Activated naive CD4-positive, alpha-beta T cell treated with anti-CD3 and anti-CD28 coated beads for 36 hours (primary cell): ENCODE measurements around the gene RTKN. TPM values are rescaled to one million over a fixed set of nuclear protein-coding genes. Genes with fewer than 3 reads are reported as not detected.
"Not testable (repeated sequence)": the region's sequence is repeated elsewhere in the genome, so short reads cannot be mapped to it uniquely, and the experiment has no call there.

Experiments used
- CTCF ChIA-PET: fragments of 350-600 bp; sonication (Branson Sonifier 250); formaldehyde crosslinking; loops from one replicate; lab custom pipeline; 2021; ENCODE audit warnings: antibody characterized with exemption; lab: Charles Lee
- DNase-seq: peaks from one replicate; pipeline ENCODE4 v3.0.0-alpha.2; 2020
- H3K27ac Mint-ChIP-seq: one replicate; pipeline ENCODE4 v1.8.0; 2021; ENCODE audit warnings: mild to moderate bottlenecking, mixed read lengths
- H3K27me3 Mint-ChIP-seq: one replicate; pipeline ENCODE4 v1.8.0; 2021; ENCODE audit warnings: low read depth, mixed read lengths
- H3K36me3 Mint-ChIP-seq: one replicate; pipeline ENCODE4 v1.8.0; 2021; ENCODE audit warnings: low read depth, mixed read lengths
- H3K4me1 Mint-ChIP-seq: one replicate; pipeline ENCODE4 v1.8.0; 2021; ENCODE audit warnings: low read depth, mixed read lengths
- H3K4me3 Mint-ChIP-seq: one replicate; pipeline ENCODE4 v1.8.0; 2021; ENCODE audit warnings: mild to moderate bottlenecking, moderate library complexity, mixed read lengths
- H3K9me3 Mint-ChIP-seq: one replicate; pipeline ENCODE4 v1.8.0; 2021; ENCODE audit warnings: mixed read lengths
- intact Hi-C: fragments of 100-400 bp; cut with micrococcal nuclease; formaldehyde crosslinking; loops from one replicate; pipeline ENCODE4 v1.15.1; 2023
- total RNA-seq, 2 experiments: library from RNA; stranded (reverse); gene quantifications; one replicate each; pipeline ENCODE4 v1.2.3, GENCODE V29; 2021

RTKN gene
- total RNA-seq, 2 experiments from 2014 or later, result 0.95 to 1.6 TPM

DNA sequence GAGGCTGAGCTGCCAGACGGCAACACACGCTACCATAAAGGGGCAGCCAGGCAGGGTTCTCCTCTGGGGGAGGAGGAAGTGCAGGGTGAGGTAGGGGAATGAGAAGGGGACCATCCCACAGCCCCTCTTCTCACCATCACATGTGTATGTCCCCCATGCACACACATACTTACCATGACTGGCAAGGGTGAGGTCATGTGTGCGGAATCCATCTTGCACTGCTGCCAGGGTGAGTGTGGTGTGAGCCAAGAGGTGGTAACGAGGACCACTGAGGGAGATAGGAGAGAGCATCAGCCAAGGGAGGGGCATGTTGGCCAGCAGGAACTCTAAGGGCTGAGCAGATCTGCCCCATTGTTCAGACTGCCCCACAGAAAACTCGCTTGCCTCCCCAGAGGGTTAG, 13.1 kb downstream of the RTKN start:
- no peak for DNase-seq
- Mint-ChIP-seq H3K9me3 (no peaks in the 10 kb centered on the region), H3K27ac (no peak overlapping the region), H3K36me3 (no peaks in the 10 kb centered on the region), H3K4me1 (no peaks in the 10 kb centered on the region), H3K27me3 (no peaks in the 10 kb centered on the region), H3K4me3 (no peak overlapping the region)
- CTCF ChIA-PET, result interaction anchor here (1.7 kb wide), 1 partner anchor 179 kb away, joined by 4 read pairs; no protein-coding TSS in a partner anchor
- intact Hi-C loops, result no loop called here

DNA sequence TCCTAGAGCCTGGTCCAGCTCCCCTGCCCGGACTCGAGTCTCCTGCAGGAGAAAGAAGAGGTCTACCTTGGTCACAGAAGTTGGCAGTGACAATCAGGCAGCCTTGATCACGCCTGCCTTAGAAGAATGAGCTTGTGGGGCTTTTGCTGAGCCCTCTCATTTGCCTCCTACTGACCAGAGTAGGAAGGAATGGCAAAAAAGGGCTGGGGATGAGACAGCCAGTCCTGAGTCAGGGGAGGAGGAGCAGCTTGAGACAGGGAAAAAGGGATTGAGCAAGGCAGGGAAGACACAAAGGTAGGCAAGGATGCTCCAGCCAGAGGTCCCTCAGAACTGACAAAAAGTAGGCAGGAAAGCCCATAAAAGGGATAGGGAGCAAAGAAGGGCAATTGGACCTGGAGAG, 14.2 kb downstream of the RTKN start:
- no peak overlapping the region for H3K27ac Mint-ChIP-seq
- no peaks in the 10 kb centered on the region for H3K27me3 Mint-ChIP-seq
- H3K36me3 Mint-ChIP-seq, result no peaks in the 10 kb centered on the region
- intact Hi-C loops, result no loop called here
- H3K9me3 Mint-ChIP-seq, result no peaks in the 10 kb centered on the region
- CTCF ChIA-PET, result interaction anchor here (1.3 to 1.7 kb wide), 2 partner anchors 13 to 178 kb away, joined by 3 to 4 read pairs; no protein-coding TSS in a partner anchor
- no peak overlapping the region for H3K4me3 Mint-ChIP-seq
- peaks cover 6% of the 10 kb centered on the region for H3K4me1 Mint-ChIP-seq
- DNase-seq, result no peak

DNA sequence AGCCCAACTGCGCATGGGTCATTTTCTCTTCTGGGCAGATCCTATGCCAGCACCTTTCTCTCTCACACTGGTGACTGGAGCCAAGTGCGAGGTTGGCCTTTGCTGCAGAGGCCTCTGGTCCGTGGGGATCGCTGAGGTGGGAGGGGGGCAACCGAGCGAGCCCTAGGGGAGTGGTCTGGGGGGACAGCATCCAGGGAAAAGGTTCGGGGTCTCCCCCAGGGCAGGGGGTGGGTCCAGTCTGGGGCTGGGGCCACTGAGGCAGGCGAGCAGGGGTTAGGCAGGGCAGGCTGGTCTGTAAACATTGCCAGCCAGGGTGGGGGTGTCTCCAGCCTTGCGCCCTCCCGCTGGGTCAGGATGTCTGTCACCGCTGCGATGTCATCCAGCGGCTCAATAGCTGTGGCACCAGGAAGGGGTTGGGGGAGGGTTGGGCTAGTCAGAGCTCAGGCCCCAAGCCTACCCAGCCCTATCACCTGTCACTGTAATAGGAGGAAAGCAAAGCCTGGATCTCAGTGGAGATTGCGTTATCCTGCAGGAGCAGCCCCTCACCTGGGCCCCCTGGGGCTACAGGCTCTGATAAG, 15.5 kb downstream of the RTKN start:
- H3K27me3 Mint-ChIP-seq, result no peaks in the 10 kb centered on the region
- DNase-seq, result no peak
- no peak overlapping the region for H3K27ac Mint-ChIP-seq
- intact Hi-C loops, result no loop called here
- peaks cover 13% of the 10 kb centered on the region for H3K4me1 Mint-ChIP-seq
- H3K9me3 Mint-ChIP-seq, result no peaks in the 10 kb centered on the region
- CTCF ChIA-PET, result interaction anchor here (1.3 kb wide), 1 partner anchor 14 kb away, joined by 3 read pairs; no protein-coding TSS in a partner anchor
- no peak overlapping the region for H3K4me3 Mint-ChIP-seq
- H3K36me3 Mint-ChIP-seq, result no peaks in the 10 kb centered on the region

DNA sequence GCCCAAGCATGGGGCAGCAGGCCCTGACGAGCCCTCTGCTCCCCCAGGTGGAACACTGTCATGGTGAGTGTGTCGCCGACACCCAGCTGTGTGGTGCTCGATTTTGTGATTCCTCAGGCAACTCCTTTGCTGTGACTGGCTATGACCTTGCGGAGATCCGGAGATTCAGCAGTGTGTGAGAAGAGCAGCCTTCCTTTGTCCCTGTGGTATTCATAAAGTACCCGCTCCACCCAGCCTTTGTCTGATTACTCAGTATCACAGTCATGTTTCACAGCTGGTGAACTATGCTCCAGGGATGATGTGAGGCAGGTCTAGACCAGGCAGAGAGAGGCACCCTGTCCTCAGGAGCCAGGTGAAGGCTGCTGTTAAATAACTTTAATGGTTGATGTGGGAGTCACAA, 16.2 kb downstream of the RTKN start:
- Mint-ChIP-seq H3K4me3 (no peak overlapping the region), H3K27me3 (no peaks in the 10 kb centered on the region), H3K4me1 (peaks cover 17% of the 10 kb centered on the region), H3K27ac (no peak overlapping the region), H3K36me3 (no peaks in the 10 kb centered on the region), H3K9me3 (no peaks in the 10 kb centered on the region)
- no peak for DNase-seq
- CTCF ChIA-PET, result interaction anchor here (1.2 kb wide), 1 partner anchor 10 kb away, joined by 4 read pairs; no protein-coding TSS in a partner anchor
- intact Hi-C loops, result no loop called here

DNA sequence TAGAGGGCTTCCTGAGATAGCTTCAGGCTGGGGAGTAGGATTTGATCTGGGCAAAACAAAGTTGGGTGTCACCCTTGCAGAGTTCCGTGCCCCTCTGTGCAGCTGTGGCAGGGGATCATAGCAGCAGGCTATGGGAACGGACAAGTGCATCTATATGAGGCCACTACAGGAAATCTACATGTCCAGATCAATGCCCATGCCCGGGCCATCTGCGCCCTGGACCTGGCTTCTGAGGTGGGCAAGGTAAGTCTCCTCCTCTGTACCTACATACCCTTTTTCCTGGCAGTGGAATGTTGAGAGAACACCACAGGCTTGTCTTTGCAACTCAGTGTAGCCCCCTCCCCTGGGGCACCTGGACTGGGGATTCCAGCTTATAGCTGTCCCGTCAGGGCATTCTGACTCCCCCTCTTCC, 16.7 kb downstream of the RTKN start:
- CTCF ChIA-PET, result interaction anchor here (1.2 kb wide), 1 partner anchor 11 kb away, joined by 4 read pairs; no protein-coding TSS in a partner anchor
- Mint-ChIP-seq H3K4me1 (peaks cover 22% of the 10 kb centered on the region), H3K4me3 (no peak overlapping the region), H3K27ac (no peak overlapping the region), H3K36me3 (no peaks in the 10 kb centered on the region), H3K27me3 (no peaks in the 10 kb centered on the region), H3K9me3 (no peaks in the 10 kb centered on the region)
- no peak for DNase-seq
- intact Hi-C loops, result no loop called here

DNA sequence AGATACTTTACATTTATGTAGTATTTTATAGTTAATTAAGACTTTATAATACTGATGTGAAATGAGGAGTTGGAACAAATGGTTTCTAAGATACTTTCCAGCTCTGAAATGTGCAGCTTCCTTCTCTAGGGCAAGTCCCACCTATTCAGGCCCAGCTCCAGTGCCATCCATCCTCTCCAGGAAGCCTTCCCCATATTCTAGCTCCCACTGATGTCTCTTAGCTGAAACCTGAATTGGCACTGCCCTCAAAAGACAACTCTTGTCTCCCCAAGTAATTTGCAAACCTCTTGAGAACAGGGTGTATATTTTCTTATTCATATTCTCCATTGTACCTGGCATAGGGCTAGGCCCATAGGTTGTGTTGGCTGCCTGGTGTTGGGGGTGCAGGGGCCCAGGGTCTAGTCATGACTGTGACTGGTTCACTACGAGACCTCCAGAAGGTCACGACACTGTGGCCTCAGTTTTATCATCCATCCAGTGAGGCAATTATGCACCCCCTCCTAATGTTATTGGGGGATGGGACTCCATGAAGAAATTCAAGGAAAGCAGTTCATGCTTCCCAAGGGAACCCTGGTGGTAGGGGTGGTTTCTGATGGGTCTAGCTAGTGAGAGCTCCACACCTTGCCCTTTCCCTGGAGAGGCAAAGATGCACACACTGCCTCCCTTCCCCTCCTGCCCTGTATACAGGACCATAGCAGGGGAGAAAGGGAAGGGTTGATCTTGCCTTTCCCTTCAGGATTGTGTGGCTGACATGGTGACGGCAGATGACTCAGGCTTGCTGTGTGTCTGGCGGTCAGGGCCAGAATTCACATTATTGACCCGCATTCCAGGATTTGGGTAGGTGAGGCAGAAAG, 17.4 kb downstream of the RTKN start:
- Mint-ChIP-seq H3K4me1 (peaks cover 24% of the 10 kb centered on the region), H3K4me3 (no peak overlapping the region), H3K27me3 (no peaks in the 10 kb centered on the region), H3K27ac (no peak overlapping the region), H3K36me3 (no peaks in the 10 kb centered on the region), H3K9me3 (no peaks in the 10 kb centered on the region)
- CTCF ChIA-PET, result interaction anchor here (1.2 kb wide), 1 partner anchor 11 kb away, joined by 4 read pairs; no protein-coding TSS in a partner anchor
- intact Hi-C loops, result no loop called here
- no peak for DNase-seq

DNA sequence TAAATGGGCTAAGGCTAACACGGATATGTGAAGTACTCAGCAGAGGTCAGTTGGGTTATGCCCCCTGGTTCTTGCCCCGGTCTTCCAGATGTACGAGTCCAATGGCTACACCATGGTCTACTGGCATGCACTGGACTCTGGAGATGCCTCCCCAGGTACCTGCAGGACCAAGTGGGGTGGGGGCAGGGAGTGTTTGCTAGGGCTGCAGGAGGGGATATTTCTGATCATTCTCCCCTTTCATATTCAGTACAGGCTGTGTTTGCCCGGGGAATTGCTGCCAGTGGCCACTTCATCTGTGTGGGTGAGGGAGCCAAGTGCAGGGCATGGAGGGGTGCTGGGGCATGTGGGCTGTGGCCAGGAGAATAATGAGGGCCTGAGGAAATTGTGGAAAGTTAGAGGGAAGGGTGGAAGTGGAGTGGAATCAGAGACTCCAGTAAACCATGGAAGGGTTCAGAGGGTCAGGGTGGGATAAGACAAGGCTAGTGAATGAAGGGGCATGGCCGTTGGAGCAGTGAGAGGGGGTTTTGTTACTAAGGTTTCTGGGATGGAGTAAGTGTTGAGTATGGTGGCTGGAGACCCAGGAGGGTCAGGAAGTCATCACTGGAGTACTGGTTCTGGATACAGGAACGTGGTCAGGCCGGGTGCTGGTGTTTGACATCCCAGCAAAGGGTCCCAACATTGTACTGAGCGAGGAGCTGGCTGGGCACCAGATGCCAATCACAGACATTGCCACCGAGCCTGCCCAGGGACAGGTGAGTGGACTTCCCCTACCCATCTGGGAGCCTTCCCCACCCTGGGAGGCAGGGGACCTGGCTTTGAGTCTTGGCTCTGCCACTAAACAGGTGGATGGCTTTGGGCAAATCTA, 18.3 kb downstream of the RTKN start:
- Mint-ChIP-seq H3K4me1 (peaks cover 24% of the 10 kb centered on the region), H3K4me3 (peak overlapping the region; percentile 99), H3K36me3 (no peaks in the 10 kb centered on the region), H3K9me3 (no peaks in the 10 kb centered on the region), H3K27ac (no peak overlapping the region), H3K27me3 (no peaks in the 10 kb centered on the region)
- CTCF ChIA-PET, result no interaction called here
- no peak for DNase-seq
- intact Hi-C loops, result no loop called here

DNA sequence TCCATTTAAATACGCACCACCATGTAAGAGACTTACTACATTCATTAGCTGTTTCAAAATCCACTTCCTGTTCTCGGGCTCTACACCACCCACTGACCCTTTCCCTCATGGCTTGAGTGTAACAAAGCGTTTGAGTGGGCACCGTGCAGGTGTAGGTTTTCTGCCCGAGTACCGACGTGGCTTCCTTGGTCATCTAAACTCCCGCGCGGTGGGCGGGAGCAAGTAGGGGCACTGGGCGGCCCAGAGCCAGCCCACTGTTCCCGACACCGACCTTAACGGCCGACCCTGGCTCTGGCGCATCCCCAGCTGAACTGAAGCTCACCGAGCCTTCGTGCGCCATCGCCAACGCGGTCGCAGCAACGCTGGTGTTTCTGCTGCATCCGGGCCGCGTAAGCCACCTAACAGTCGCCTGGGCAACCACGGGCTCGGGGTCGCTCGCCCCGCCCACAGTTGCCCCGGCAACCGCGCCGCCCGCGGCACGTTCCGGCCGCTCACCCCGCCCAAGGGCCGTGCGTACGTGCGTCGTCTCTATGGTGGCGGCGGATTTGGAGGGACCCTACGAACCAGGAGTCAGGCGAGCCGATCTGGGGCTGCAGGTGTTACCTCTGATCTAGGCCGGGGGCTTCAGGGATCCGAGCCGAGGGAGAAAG, 20.4 kb downstream of the RTKN start, which contains the start of the genes C2orf81 and WDR54:
Gene C2orf81, minus strand, starts transcription at position 399 of the 650 bp plus-strand sequence. Its CDS starts 59 bp downstream, at position 340.
Gene WDR54, plus strand, starts transcription at position 510 of the 650 bp plus-strand sequence. CDS start 424 bp downstream, outside the sequence.
- DNase-seq, result peak; percentile 90
- H3K27ac Mint-ChIP-seq, result peak within 1 kb of the TSS; percentile 88
- H3K36me3 Mint-ChIP-seq, result no peaks in the 10 kb centered on the region
- H3K27me3 Mint-ChIP-seq, result no peaks in the 10 kb centered on the region
- H3K4me3 Mint-ChIP-seq, result peak within 1 kb of the TSS; percentile 99
- intact Hi-C loops, result loop anchor here (1.0 kb wide), 3 partner anchors 29 to 108 kb away; partner anchors contain the start of genes AUP1 and HTRA2
- no peaks in the 10 kb centered on the region for H3K9me3 Mint-ChIP-seq
- peaks cover 24% of the 10 kb centered on the region for H3K4me1 Mint-ChIP-seq
- CTCF ChIA-PET, result interaction anchor here (0.6 to 2.0 kb wide), 3 partner anchors 10 to 30 kb away, joined by 3 to 9 read pairs (median 4); no protein-coding TSS in a partner anchor

DNA sequence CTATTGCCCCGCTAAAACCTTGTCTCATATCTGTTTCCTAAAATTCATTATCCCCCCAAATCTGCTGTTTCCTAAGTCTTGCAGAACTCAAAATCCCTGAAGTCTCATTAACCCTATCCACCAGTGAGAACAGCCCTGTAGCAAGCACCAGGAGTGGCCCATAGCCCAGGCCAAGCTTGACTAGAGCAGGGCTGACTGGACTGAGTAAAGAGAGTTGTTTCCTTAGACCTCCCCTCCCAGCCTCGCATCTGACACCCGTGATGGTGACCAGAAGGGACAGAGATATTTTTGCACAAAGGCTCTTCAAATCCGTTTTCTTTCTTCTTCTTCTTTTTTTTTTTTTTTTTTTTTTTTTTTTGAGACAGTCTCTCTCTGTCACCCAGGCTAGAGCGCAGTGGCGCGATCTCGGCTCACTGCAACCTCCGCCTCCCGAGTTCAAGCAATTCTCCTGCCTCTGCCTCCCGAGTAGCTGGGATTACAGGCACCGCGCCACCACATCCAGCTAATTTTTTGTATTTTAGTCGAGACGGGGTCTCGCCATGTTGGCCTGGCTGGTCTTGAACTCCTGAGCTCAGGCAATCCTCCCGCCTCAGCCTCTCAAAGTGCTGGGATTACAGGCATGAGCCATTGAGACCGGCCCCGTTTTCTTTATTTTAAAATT, 21.2 kb downstream of the RTKN start:
- H3K36me3 Mint-ChIP-seq, H3K27me3 Mint-ChIP-seq: not testable (repeated sequence)
- intact Hi-C loops, result loop anchor here (1.0 kb wide), 3 partner anchors 28 to 109 kb away; partner anchors contain the start of genes AUP1 and HTRA2

DNA sequence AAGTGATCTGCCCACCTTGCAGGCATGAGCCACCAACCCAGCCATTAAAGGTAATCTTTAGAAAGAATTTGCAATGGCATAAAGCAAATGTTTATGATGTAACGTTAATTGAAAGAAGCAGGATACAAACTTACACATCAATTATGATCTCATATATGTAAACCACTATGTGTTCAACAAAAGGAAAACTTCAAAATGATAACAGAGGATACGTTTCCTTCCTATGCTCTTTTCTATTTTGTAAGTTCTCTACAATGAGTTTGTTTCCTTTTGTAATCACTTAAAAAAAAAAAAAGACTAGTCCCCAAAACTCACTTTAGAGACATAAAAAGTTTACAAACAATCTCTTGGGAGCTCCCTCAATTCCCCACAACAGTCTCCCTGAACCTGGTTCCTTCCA, 21.7 kb downstream of the RTKN start:
- peaks cover 31% of the 10 kb centered on the region for H3K4me1 Mint-ChIP-seq
- H3K4me3 Mint-ChIP-seq, result peak overlapping the region; percentile 99
- DNase-seq, result no peak
- H3K9me3 Mint-ChIP-seq, result no peaks in the 10 kb centered on the region
- no peaks in the 10 kb centered on the region for H3K27me3 Mint-ChIP-seq
- H3K36me3 Mint-ChIP-seq, result no peaks in the 10 kb centered on the region
- intact Hi-C loops, result no loop called here
- H3K27ac Mint-ChIP-seq, result peak overlapping the region; percentile 6
- CTCF ChIA-PET, result interaction anchor here (0.7 kb wide), 1 partner anchor 122 kb away, joined by 3 read pairs; no protein-coding TSS in a partner anchor

More for the DNA sequence above, 21.2 kb downstream of the RTKN start:
- DNase-seq, H3K9me3 Mint-ChIP-seq: not testable (repeated sequence)
- Mint-ChIP-seq H3K27ac (peak overlapping the region; percentile 6), H3K4me3 (peak overlapping the region; percentile 99), H3K4me1 (peaks cover 28% of the 10 kb centered on the region)
- CTCF ChIA-PET, result interaction anchor here (0.6 to 2.0 kb wide), 4 partner anchors 11 to 123 kb away, joined by 3 to 9 read pairs (median 4); no protein-coding TSS in a partner anchor

DNA sequence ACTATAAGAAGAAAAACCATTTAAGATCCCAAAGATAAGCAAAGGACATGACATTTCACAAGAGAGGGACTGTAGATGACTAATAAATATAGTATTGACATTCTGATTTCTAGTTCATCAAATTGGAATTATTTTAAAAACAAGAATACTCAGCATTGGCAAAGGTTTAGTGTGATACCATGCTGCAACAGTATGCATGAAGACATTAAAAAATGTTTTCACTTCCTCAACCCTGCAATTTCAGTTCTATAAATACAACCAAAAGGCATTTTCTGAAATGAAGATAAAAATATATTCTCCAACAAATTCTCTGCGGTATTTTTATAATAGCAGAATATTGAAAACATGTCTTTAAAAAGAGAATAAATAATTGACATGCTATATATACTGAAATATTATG, 22.4 kb downstream of the RTKN start:
- no peak overlapping the region for H3K27ac Mint-ChIP-seq
- H3K9me3 Mint-ChIP-seq, result no peaks in the 10 kb centered on the region
- CTCF ChIA-PET, result interaction anchor here (0.6 to 0.9 kb wide), 2 partner anchors 28 to 490 kb away, joined by 3 to 4 read pairs; no protein-coding TSS in a partner anchor
- H3K36me3 Mint-ChIP-seq, result no peaks in the 10 kb centered on the region
- no peak for DNase-seq
- H3K27me3 Mint-ChIP-seq, result no peaks in the 10 kb centered on the region
- intact Hi-C loops, result no loop called here
- H3K4me1 Mint-ChIP-seq, result peaks cover 34% of the 10 kb centered on the region
- H3K4me3 Mint-ChIP-seq, result no peak overlapping the region
